HepG2 (cell line): Measurements from ENCODE around the gene PKLR. TPM values are rescaled to one million over a fixed set of nuclear protein-coding genes. Genes with fewer than 3 reads are reported as not detected.

Experiments used
- AHR ChIP-seq: IDR thresholded peaks from 2 replicates; pipeline ENCODE4 v1.6.1; 2018; ENCODE audit warnings: missing genetic modification reagents, missing compliant biosample characterization
- ARID2 ChIP-seq: sonication (generic); formaldehyde crosslinking; IDR thresholded peaks from 2 replicates; pipeline ENCODE4 v1.8.1; 2022; ENCODE audit warnings: mild to moderate bottlenecking, missing genetic modification reagents, borderline replicate concordance
- DZIP1 ChIP-seq: sonication (generic); formaldehyde crosslinking; IDR thresholded peaks from 2 replicates; pipeline ENCODE4 v1.5.0; 2020; ENCODE audit warnings: mild to moderate bottlenecking, missing genetic modification reagents
- GLI4 ChIP-seq: sonication (generic); formaldehyde crosslinking; IDR thresholded peaks from 2 replicates; pipeline ENCODE4 v1.5.1; 2020; ENCODE audit warnings: missing genetic modification reagents, mild to moderate bottlenecking, moderate library complexity, borderline replicate concordance
- HMGA1 ChIP-seq: sonication (generic); formaldehyde crosslinking; conservative IDR thresholded peaks from 2 replicates; pipeline ENCODE4 v1.4.0; 2020; ENCODE audit warnings: missing genetic modification reagents
- NR1H2 ChIP-seq: sonication (generic); formaldehyde crosslinking; IDR thresholded peaks from 2 replicates; pipeline ENCODE4 v1.8.1; 2022; ENCODE audit warnings: low read depth, missing genetic modification reagents, borderline replicate concordance
- RBAK ChIP-seq: sonication (generic); formaldehyde crosslinking; IDR thresholded peaks from 2 replicates; pipeline ENCODE4 v1.5.1; 2020; ENCODE audit warnings: mild to moderate bottlenecking, missing genetic modification reagents
- SCMH1 ChIP-seq: sonication (generic); formaldehyde crosslinking; IDR thresholded peaks from 2 replicates; pipeline ENCODE4 v1.9.0; 2021; ENCODE audit warnings: missing genetic modification reagents, mild to moderate bottlenecking, borderline replicate concordance
- SOX6 ChIP-seq, 2 experiments: fragments of 450-650 bp in 1 of 2; sonication (generic) in 1 of 2; formaldehyde crosslinking in 1 of 2; IDR thresholded peaks; 2 replicates each; pipeline versions ENCODE4 v1.4.0 to v1.6.1; 2017 to 2020; ENCODE audit warnings: antibody characterized with exemption in 1 of 2, mild to moderate bottlenecking in 1 of 2, missing genetic modification reagents in 1 of 2
- TARDBP ChIP-seq: sonication (generic); formaldehyde crosslinking; IDR thresholded peaks from 2 replicates; pipeline ENCODE4 v1.8.0; 2022; ENCODE audit warnings: mild to moderate bottlenecking, missing genetic modification reagents
- TEAD2 ChIP-seq: sonication (generic); formaldehyde crosslinking; IDR thresholded peaks from 2 replicates; pipeline ENCODE4 v1.9.0; 2021; ENCODE audit warnings: missing genetic modification reagents
- ZBTB21 ChIP-seq: sonication (generic); formaldehyde crosslinking; IDR thresholded peaks from 2 replicates; pipeline ENCODE4 v1.4.0; 2020; ENCODE audit warnings: missing genetic modification reagents
- ZNF3 ChIP-seq: IDR thresholded peaks from 2 replicates; pipeline ENCODE4 v1.7.0; 2017; ENCODE audit warnings: inconsistent platforms
- ZNF329 ChIP-seq: sonication (generic); formaldehyde crosslinking; IDR thresholded peaks from 2 replicates; pipeline ENCODE4 v1.9.0; 2021; ENCODE audit warnings: low read depth, mild to moderate bottlenecking, missing genetic modification reagents
- ZNF367 ChIP-seq: sonication (generic); formaldehyde crosslinking; IDR thresholded peaks from 2 replicates; pipeline ENCODE4 v1.4.0; 2020; ENCODE audit warnings: missing genetic modification reagents, borderline replicate concordance
- polyA plus RNA-seq, 8 experiments: library from polyadenylated mRNA; depleted of rRNA in 3 of 8; stranded (reverse) in 7 of 8; unstranded in 1 of 8; fragments of >200 nt; fragmentation: Illumina TruSeq in 4 of 8; extraction: Trizol in 4 of 8; gene quantifications; 2 replicates each; pipeline versions ENCODE4 v1.2.1 to v1.2.3, GENCODE V29; 2011 to 2016; ENCODE audit warnings: low read depth in 4 of 8, missing spikeins in 1 of 8, mixed read lengths in 1 of 8; ENCODE audit not compliant: insufficient read depth in 1 of 8
- total RNA-seq, 5 experiments: library from RNA; depleted of rRNA; stranded (reverse); fragments of >200 nt; fragmentation: Illumina TruSeq; extraction: Trizol; gene quantifications; 2 replicates each; pipeline ENCODE4 v1.2.3, GENCODE V29; 2016; ENCODE audit warnings: low read depth in 1 of 5
- TF ChIP-seq, protein P1 (sequence below): sonication (generic); formaldehyde crosslinking; IDR thresholded peaks from 2 replicates; pipeline ENCODE4 v1.8.1; 2023; ENCODE audit warnings: mild to moderate bottlenecking, inconsistent platforms, moderate library complexity, missing genetic modification reagents, borderline replicate concordance
- TF ChIP-seq, protein P2 (sequence below): sonication (generic); formaldehyde crosslinking; IDR thresholded peaks from 2 replicates; pipeline ENCODE4 v1.5.0; 2020; ENCODE audit warnings: mild to moderate bottlenecking, missing genetic modification reagents, borderline replicate concordance

Gene PKLR
- total and polyA plus RNA-seq, 2 of the 13 experiments (the other 11 are each of a cell fraction or from before 2014, with no cell fraction given) = 10.3 to 29.3 TPM

- TF ChIP-seq, protein P1, sequence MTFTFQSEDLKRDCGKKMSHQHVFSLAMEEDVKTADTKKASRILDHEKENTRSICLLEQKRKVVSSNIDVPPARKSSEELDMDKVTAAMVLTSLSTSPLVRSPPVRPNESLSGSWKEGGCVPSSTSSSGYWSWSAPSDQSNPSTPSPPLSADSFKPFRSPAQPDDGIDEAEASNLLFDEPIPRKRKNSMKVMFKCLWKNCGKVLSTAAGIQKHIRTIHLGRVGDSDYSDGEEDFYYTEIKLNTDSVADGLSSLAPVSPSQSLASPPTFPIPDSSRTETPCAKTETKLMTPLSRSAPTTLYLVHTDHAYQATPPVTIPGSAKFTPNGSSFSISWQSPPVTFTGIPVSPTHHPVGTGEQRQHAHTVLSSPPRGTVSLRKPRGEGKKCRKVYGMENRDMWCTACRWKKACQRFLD (CRISPR knock-in tag) = peak; percentile 22; the same call in 1 of the 2 replicates
- no peak for TF ChIP-seq HMGA1 (CRISPR knock-in tag)
- TF ChIP-seq ZNF329 = no peak
- peak; percentile 64; the same call in 1 of the 2 replicates for TF ChIP-seq GLI4 (CRISPR knock-in tag)
- TF ChIP-seq ZNF3 (CRISPR knock-in tag) = no peak; the same call in 1 of the 2 replicates
- TF ChIP-seq TEAD2 (CRISPR knock-in tag) = no peak
- TF ChIP-seq ZBTB21 = no peak
- TF ChIP-seq DZIP1 = no peak
- TF ChIP-seq NR1H2 (CRISPR knock-in tag) = no peak
- no peak for TF ChIP-seq SCMH1 (CRISPR knock-in tag)
- peak; percentile 86; the same call in 1 of the 2 replicates for TF ChIP-seq TARDBP (CRISPR knock-in tag)
- TF ChIP-seq AHR (CRISPR knock-in tag) = peak; percentile 90; the same call in 1 of the 2 replicates
- TF ChIP-seq RBAK = no peak
- TF ChIP-seq ARID2 (CRISPR knock-in tag) = no peak
- no peak for TF ChIP-seq SOX6 (IDR thresholded peaks at IDR 0.05)
- peak; percentile 80 for TF ChIP-seq SOX6 (CRISPR knock-in tag; IDR thresholded peaks at IDR 0.05)
- TF ChIP-seq, protein P2, sequence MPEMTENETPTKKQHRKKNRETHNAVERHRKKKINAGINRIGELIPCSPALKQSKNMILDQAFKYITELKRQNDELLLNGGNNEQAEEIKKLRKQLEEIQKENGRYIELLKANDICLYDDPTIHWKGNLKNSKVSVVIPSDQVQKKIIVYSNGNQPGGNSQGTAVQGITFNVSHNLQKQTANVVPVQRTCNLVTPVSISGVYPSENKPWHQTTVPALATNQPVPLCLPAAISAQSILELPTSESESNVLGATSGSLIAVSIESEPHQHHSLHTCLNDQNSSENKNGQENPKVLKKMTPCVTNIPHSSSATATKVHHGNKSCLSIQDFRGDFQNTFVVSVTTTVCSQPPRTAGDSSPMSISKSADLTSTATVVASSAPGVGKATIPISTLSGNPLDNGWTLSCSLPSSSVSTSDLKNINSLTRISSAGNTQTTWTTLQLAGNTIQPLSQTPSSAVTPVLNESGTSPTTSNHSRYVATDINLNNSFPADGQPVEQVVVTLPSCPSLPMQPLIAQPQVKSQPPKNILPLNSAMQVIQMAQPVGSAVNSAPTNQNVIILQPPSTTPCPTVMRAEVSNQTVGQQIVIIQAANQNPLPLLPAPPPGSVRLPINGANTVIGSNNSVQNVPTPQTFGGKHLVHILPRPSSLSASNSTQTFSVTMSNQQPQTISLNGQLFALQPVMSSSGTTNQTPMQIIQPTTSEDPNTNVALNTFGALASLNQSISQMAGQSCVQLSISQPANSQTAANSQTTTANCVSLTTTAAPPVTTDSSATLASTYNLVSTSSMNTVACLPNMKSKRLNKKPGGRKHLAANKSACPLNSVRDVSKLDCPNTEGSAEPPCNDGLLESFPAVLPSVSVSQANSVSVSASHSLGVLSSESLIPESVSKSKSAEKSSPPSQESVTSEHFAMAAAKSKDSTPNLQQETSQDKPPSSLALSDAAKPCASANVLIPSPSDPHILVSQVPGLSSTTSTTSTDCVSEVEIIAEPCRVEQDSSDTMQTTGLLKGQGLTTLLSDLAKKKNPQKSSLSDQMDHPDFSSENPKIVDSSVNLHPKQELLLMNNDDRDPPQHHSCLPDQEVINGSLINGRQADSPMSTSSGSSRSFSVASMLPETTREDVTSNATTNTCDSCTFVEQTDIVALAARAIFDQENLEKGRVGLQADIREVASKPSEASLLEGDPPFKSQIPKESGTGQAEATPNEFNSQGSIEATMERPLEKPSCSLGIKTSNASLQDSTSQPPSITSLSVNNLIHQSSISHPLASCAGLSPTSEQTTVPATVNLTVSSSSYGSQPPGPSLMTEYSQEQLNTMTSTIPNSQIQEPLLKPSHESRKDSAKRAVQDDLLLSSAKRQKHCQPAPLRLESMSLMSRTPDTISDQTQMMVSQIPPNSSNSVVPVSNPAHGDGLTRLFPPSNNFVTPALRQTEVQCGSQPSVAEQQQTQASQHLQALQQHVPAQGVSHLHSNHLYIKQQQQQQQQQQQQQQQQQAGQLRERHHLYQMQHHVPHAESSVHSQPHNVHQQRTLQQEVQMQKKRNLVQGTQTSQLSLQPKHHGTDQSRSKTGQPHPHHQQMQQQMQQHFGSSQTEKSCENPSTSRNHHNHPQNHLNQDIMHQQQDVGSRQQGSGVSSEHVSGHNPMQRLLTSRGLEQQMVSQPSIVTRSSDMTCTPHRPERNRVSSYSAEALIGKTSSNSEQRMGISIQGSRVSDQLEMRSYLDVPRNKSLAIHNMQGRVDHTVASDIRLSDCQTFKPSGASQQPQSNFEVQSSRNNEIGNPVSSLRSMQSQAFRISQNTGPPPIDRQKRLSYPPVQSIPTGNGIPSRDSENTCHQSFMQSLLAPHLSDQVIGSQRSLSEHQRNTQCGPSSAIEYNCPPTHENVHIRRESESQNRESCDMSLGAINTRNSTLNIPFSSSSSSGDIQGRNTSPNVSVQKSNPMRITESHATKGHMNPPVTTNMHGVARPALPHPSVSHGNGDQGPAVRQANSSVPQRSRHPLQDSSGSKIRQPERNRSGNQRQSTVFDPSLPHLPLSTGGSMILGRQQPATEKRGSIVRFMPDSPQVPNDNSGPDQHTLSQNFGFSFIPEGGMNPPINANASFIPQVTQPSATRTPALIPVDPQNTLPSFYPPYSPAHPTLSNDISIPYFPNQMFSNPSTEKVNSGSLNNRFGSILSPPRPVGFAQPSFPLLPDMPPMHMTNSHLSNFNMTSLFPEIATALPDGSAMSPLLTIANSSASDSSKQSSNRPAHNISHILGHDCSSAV (CRISPR knock-in tag) = no peak
- TF ChIP-seq ZNF367 (CRISPR knock-in tag) = no peak
Observed at GRCh38 chr1:155300553-155301329, 497 bp downstream of the PKLR start (continued).
